ENCODE measurements around the gene CMC2. TPM values are rescaled to one million over a fixed set of nuclear protein-coding genes. Genes with fewer than 3 reads are reported as not detected.

Gene CMC2
- polyA plus RNA-seq, 1 donor from 2014 or later: 172 TPM

GRCh38 chr16:81035975-81036750, 29.5 kb upstream of the CMC2 start:
- H3K27ac ChIP-seq (ENCODE audit: low read length): peak overlapping the region; percentile 57
- no peak for TF ChIP-seq MXI1 (conservative IDR thresholded peaks at IDR 0.05; ENCODE audit: poor library complexity, severe bottlenecking)
- TF ChIP-seq POLR2AphosphoS5 (IDR thresholded peaks at IDR 0.05): peak; percentile 15
- TF ChIP-seq, protein P1, sequence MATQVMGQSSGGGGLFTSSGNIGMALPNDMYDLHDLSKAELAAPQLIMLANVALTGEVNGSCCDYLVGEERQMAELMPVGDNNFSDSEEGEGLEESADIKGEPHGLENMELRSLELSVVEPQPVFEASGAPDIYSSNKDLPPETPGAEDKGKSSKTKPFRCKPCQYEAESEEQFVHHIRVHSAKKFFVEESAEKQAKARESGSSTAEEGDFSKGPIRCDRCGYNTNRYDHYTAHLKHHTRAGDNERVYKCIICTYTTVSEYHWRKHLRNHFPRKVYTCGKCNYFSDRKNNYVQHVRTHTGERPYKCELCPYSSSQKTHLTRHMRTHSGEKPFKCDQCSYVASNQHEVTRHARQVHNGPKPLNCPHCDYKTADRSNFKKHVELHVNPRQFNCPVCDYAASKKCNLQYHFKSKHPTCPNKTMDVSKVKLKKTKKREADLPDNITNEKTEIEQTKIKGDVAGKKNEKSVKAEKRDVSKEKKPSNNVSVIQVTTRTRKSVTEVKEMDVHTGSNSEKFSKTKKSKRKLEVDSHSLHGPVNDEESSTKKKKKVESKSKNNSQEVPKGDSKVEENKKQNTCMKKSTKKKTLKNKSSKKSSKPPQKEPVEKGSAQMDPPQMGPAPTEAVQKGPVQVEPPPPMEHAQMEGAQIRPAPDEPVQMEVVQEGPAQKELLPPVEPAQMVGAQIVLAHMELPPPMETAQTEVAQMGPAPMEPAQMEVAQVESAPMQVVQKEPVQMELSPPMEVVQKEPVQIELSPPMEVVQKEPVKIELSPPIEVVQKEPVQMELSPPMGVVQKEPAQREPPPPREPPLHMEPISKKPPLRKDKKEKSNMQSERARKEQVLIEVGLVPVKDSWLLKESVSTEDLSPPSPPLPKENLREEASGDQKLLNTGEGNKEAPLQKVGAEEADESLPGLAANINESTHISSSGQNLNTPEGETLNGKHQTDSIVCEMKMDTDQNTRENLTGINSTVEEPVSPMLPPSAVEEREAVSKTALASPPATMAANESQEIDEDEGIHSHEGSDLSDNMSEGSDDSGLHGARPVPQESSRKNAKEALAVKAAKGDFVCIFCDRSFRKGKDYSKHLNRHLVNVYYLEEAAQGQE (IDR thresholded peaks at IDR 0.05; ENCODE audit: borderline replicate concordance): peak; percentile 24
- H3K36me3 ChIP-seq (ENCODE audit: insufficient read depth, low read length): no peaks in the 10 kb centered on the region
- H3K9ac ChIP-seq (ENCODE audit: low read length): peak overlapping the region; percentile 83
- H3F3A ChIP-seq (ENCODE audit: insufficient read depth, low read length, poor library complexity, severe bottlenecking): no peaks in the 10 kb centered on the region
- H3K4me3 ChIP-seq (ENCODE audit: low read length): peak overlapping the region; percentile 89
- no peaks in the 10 kb centered on the region for H3K27me3 ChIP-seq (ENCODE audit: insufficient read depth, low read depth, low read length)
- H3K9me2 ChIP-seq (ENCODE audit: insufficient read depth, low read length): no peaks in the 10 kb centered on the region
- peaks cover 45% of the 10 kb centered on the region for H3K79me2 ChIP-seq (replicated peaks; ENCODE audit: insufficient read depth, low read length)
- peak overlapping the region; percentile 5 for H2AFZ ChIP-seq (ENCODE audit: low read depth, low read length)
- no peaks in the 10 kb centered on the region for H3K9me3 ChIP-seq (ENCODE audit: low read length)
- H4K20me1 ChIP-seq (ENCODE audit: insufficient read depth): no peaks in the 10 kb centered on the region
- peak overlapping the region; percentile 94 for H3K4me2 ChIP-seq (ENCODE audit: low read length)

DNA sequence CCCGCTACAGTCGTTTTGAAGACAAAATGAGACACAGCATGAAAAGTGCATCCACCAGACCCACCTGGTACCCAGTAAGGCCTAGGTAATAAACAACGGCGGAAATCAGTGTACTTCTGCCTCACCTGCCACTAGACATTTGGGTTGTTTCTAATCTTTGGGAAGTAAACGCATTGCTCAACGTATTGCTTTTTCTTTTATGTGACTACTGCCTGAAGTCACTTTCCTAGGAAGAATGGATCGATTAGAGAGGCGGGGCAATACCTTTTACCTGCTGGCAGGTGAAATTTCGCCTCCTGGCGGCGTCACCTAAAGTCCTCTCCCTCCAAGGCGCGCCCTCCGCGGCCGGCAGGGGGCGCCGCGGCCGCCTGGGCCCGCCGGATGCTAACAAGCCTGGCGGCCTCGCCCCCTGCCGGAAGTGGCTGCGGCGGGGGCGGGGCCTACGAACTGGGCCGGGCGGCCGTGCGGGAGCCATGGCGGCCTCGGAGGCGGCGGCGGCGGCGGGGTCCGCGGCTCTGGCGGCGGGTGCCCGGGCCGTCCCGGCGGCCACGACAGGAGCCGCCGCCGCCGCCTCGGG, 28.8 kb upstream of the CMC2 start, which contains the start of gene ATMIN:
Gene ATMIN, plus strand, starts transcription at position 445 of the 577 bp plus-strand sequence. Its CDS starts 29 bp downstream, at position 474.
- Histone ChIP-seq H3K4me3 (ENCODE audit: low read length) (peak within 1 kb of the TSS; percentile 89), H3F3A (ENCODE audit: insufficient read depth, low read length, poor library complexity, severe bottlenecking) (no peaks in the 10 kb centered on the region)
- TF ChIP-seq TAF1 (IDR thresholded peaks at IDR 0.05; ENCODE audit: low read depth) (no peak), POLR2AphosphoS5 (IDR thresholded peaks at IDR 0.05) (peak; percentile 83), EP300 (conservative IDR thresholded peaks at IDR 0.05; ENCODE audit: poor library complexity, severe bottlenecking) (no peak), SMC3 (conservative IDR thresholded peaks at IDR 0.05; ENCODE audit: poor library complexity) (peak; percentile 92), MXI1 (conservative IDR thresholded peaks at IDR 0.05; ENCODE audit: poor library complexity, severe bottlenecking) (peak; percentile 31), EZH2 (IDR thresholded peaks at IDR 0.05; ENCODE audit: borderline replicate concordance, insufficient read depth, low read length, poor library complexity, severe bottlenecking) (no peak), RAD21 (conservative IDR thresholded peaks at IDR 0.05) (peak; percentile 79)
- TF ChIP-seq, protein P2, sequence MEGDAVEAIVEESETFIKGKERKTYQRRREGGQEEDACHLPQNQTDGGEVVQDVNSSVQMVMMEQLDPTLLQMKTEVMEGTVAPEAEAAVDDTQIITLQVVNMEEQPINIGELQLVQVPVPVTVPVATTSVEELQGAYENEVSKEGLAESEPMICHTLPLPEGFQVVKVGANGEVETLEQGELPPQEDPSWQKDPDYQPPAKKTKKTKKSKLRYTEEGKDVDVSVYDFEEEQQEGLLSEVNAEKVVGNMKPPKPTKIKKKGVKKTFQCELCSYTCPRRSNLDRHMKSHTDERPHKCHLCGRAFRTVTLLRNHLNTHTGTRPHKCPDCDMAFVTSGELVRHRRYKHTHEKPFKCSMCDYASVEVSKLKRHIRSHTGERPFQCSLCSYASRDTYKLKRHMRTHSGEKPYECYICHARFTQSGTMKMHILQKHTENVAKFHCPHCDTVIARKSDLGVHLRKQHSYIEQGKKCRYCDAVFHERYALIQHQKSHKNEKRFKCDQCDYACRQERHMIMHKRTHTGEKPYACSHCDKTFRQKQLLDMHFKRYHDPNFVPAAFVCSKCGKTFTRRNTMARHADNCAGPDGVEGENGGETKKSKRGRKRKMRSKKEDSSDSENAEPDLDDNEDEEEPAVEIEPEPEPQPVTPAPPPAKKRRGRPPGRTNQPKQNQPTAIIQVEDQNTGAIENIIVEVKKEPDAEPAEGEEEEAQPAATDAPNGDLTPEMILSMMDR (IDR thresholded peaks at IDR 0.05; ENCODE audit: poor library complexity, severe bottlenecking): peak; percentile 100
- TF ChIP-seq, protein P1 (IDR thresholded peaks at IDR 0.05; ENCODE audit: borderline replicate concordance): no peak

More for the DNA sequence above, 28.8 kb upstream of the CMC2 start, which contains the start of gene ATMIN:
- Histone ChIP-seq H4K20me1 (ENCODE audit: insufficient read depth) (no peaks in the 10 kb centered on the region), H3K9me3 (ENCODE audit: low read length) (no peaks in the 10 kb centered on the region), H3K36me3 (ENCODE audit: insufficient read depth, low read length) (no peaks in the 10 kb centered on the region), H3K79me2 (replicated peaks; ENCODE audit: insufficient read depth, low read length) (peaks cover 41% of the 10 kb centered on the region), H2AFZ (ENCODE audit: low read depth, low read length) (peak within 1 kb of the TSS; percentile 5), H3K27me3 (ENCODE audit: insufficient read depth, low read depth, low read length) (no peaks in the 10 kb centered on the region), H3K9me2 (ENCODE audit: insufficient read depth, low read length) (no peaks in the 10 kb centered on the region), H3K4me2 (ENCODE audit: low read length) (peak within 1 kb of the TSS; percentile 94), H3K27ac (ENCODE audit: low read length) (peak within 1 kb of the TSS; percentile 57), H3K9ac (ENCODE audit: low read length) (peak within 1 kb of the TSS; percentile 83)
